HCT116 (cell line): Measurements from ENCODE around the gene CIBAR2. TPM values are rescaled to one million over a fixed set of nuclear protein-coding genes. Genes with fewer than 3 reads are reported as not detected.

Source experiments
- ATAC-seq: fragments of 200-7000 bp; cut with Tn5 transposase; 2 replicates; pipeline ENCODE4 v1.9.1; 2020; ENCODE audit warnings: mild to moderate bottlenecking, moderate library complexity
- BruUV-seq: library from RNA; stranded (reverse); fragments of 400-500 nt; replicated peaks from 2 replicates; lab custom pipeline; 2021; lab: Mats Ljungman, UMichigan
- CTCF ChIA-PET: fragments of 300-600 bp; sonication (Branson Sonifier 250); formaldehyde crosslinking; loops from one replicate; lab custom pipeline; 2021; ENCODE audit warnings: antibody characterized with exemption; lab: Charles Lee
- POLR2A ChIA-PET: fragments of 300-600, 350-600 bp; sonication (Branson Sonifier 250); formaldehyde crosslinking; loops from one replicate; lab custom pipeline; 2021; ENCODE audit warnings: antibody characterized with exemption; lab: Charles Lee
- RAD21 ChIA-PET, 2 experiments: fragments of 300-600 bp; sonication (Branson Sonifier 250); formaldehyde crosslinking; loops; one replicate each; lab custom pipeline; 2023; ENCODE audit warnings: low total read pairs in 2 of 2; ENCODE audit not compliant: uncharacterized antibody in 2 of 2, unreplicated experiment in 2 of 2, low non-redundant PET in 1 of 2; lab: Charles Lee
- DNase-seq: peaks from one replicate; pipeline ENCODE4 v3.0.0-alpha.2; 2010; ENCODE audit warnings: low read depth, low spot score
- H2AFZ ChIP-seq: fragments of 200-600 bp; shearing (Covaris generic), sonication (generic); 2 replicates; pipeline ENCODE4 v1.6.1; 2017; ENCODE audit warnings: low read depth, mixed run types, mixed read lengths, antibody characterized with exemption, low read length; ENCODE audit not compliant: poor library complexity, severe bottlenecking
- H3K27ac ChIP-seq: 2 replicates; pipeline ENCODE4 v1.5.1; 2012; ENCODE audit warnings: low read depth, low read length
- H3K27me3 ChIP-seq: fragments of 200-600 bp; sonication (generic); 2 replicates; pipeline ENCODE4 v1.6.1; 2016; ENCODE audit warnings: mixed run types, low read length, mixed read lengths; ENCODE audit not compliant: insufficient read depth
- H3K36me3 ChIP-seq, 2 experiments: fragments of 200-500 bp in 1 of 2; fragments of 200-600 bp in 1 of 2; sonication (Bioruptor generic) in 1 of 2; sonication (generic) in 1 of 2; 2 replicates each; pipeline versions ENCODE4 v1.5.1 to v1.6.1; 2014 to 2016; ENCODE audit warnings: low read length in 2 of 2, inconsistent platforms in 1 of 2, mixed read lengths in 1 of 2, mixed run types in 1 of 2; ENCODE audit not compliant: insufficient read depth in 2 of 2, control insufficient read depth in 1 of 2
- H3K4me1 ChIP-seq, 2 experiments: fragments of 200-600 bp in 1 of 2; sonication (generic) in 1 of 2; 2 replicates each; pipeline versions ENCODE4 v1.5.1 to v1.6.1; 2012 to 2017; ENCODE audit warnings: low read length in 2 of 2, inconsistent platforms in 1 of 2, mild to moderate bottlenecking in 1 of 2, mixed read lengths in 1 of 2, mixed run types in 1 of 2, moderate library complexity in 1 of 2; ENCODE audit not compliant: insufficient read depth in 2 of 2, control insufficient read depth in 1 of 2
- H3K4me2 ChIP-seq: fragments of 200-600 bp; sonication (generic); 2 replicates; pipeline ENCODE4 v1.6.1; 2017; ENCODE audit warnings: mixed run types, low read length, mixed read lengths
- H3K4me3 ChIP-seq, 2 experiments: fragments of 200-600 bp in 1 of 2; sonication (generic) in 1 of 2; replicated peaks in 1 of 2; 2 replicates each; pipeline ENCODE4 v1.5.1; 2011 to 2016; ENCODE audit warnings: low read length in 2 of 2, control low read depth in 1 of 2, low read depth in 1 of 2, mild to moderate bottlenecking in 1 of 2, mixed read lengths in 1 of 2, mixed run types in 1 of 2
- H3K79me2 ChIP-seq: fragments of 200-600 bp; sonication (generic); 2 replicates; pipeline ENCODE4 v1.6.1; 2017; ENCODE audit warnings: mild to moderate bottlenecking, mixed run types, low read length, moderate library complexity, mixed read lengths; ENCODE audit not compliant: insufficient read depth
- H3K9ac ChIP-seq: fragments of 200-600 bp; sonication (generic); 2 replicates; pipeline ENCODE4 v1.6.1; 2016; ENCODE audit warnings: low read length, mixed read lengths
- H3K9me2 ChIP-seq: fragments of 200-600 bp; sonication (generic), shearing (Covaris generic); 2 replicates; pipeline ENCODE4 v1.6.1; 2017; ENCODE audit warnings: mixed run types, mild to moderate bottlenecking, moderate library complexity; ENCODE audit not compliant: insufficient read depth
- H3K9me3 ChIP-seq, 2 experiments: fragments of 200-500 bp in 1 of 2; fragments of 200-600 bp in 1 of 2; sonication (Bioruptor generic) in 1 of 2; sonication (generic) in 1 of 2; 2 replicates each; pipeline ENCODE4 v1.6.1; 2014 to 2017; ENCODE audit warnings: low read length in 2 of 2, mixed read lengths in 2 of 2, inconsistent platforms in 1 of 2, low read depth in 1 of 2, mild to moderate bottlenecking in 1 of 2, mixed run types in 1 of 2, moderate library complexity in 1 of 2; ENCODE audit not compliant: control insufficient read depth in 1 of 2, insufficient read depth in 1 of 2
- H4K20me1 ChIP-seq: fragments of 200-600 bp; sonication (generic), shearing (Covaris generic); 2 replicates; pipeline ENCODE4 v1.6.1; 2017; ENCODE audit warnings: mixed run types, mild to moderate bottlenecking, moderate library complexity; ENCODE audit not compliant: insufficient read depth
- EGR1 ChIP-seq: IDR thresholded peaks from 2 replicates; pipeline ENCODE4 v1.6.1; 2012; ENCODE audit warnings: low read depth
- ELF1 ChIP-seq: IDR thresholded peaks from 2 replicates; pipeline ENCODE4 v1.6.1; 2012; ENCODE audit warnings: low read depth, borderline replicate concordance
- EZH2 ChIP-seq: fragments of 200-600 bp; sonication (generic); IDR thresholded peaks from 2 replicates; pipeline ENCODE4 v1.6.1; 2017; ENCODE audit warnings: antibody characterized with exemption, mixed run types
- TCF7L2 ChIP-seq: IDR thresholded peaks from 2 replicates; pipeline ENCODE4 v1.7.0; 2011; ENCODE audit warnings: borderline replicate concordance, inconsistent platforms; ENCODE audit not compliant: insufficient read depth, insufficient read length; ENCODE audit errors: extremely low read depth
- intact Hi-C: fragments of 100-400 bp; cut with micrococcal nuclease; formaldehyde crosslinking; loops from 2 replicates; pipeline ENCODE4 v1.10.0; 2022
- total RNA-seq: library from RNA; stranded (reverse); gene quantifications from one replicate; pipeline ENCODE4 v1.2.1, GENCODE V29; 2021; ENCODE audit not compliant: unreplicated experiment

Gene CIBAR2
- total RNA-seq, 1 experiment from 2014 or later, result 0.27 TPM

DNA sequence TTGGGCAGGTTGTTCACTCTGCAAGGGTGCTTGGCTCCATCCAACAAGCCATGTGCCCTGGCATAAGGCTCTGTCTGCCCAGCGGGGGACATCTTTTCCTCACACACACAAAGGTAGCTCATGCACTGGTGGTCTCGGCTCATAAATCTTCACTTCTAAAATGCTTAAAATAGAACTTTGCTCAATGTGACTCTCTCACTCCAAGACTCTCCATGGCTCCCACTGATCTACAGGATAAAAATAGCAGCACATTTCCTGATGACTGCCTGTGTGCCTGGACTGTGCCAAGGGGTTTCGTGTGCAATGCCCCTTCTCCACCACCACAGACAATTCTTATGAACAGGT lies 15.1 kb upstream of the CIBAR2 start:
- peaks cover 17 to 35% of the 10 kb centered on the region in 2 experiments for H3K4me1 ChIP-seq
- no peaks in the 10 kb centered on the region for H3K27me3 ChIP-seq
- BruUV-seq, result no TSS peak
- H3K79me2 ChIP-seq, result no peaks in the 10 kb centered on the region
- H3K4me2 ChIP-seq, result peak overlapping the region; percentile 8; the same call in 1 of the 2 replicates
- H2AFZ ChIP-seq, result no peak overlapping the region
- no peak for ATAC-seq
- no peak overlapping the region for H3K9ac ChIP-seq
- H4K20me1 ChIP-seq, result no peaks in the 10 kb centered on the region
- H3K4me3 ChIP-seq, result no peak overlapping the region
- POLR2A ChIA-PET, result no interaction called here
- CTCF ChIA-PET, result no interaction called here
- intact Hi-C loops, result no loop called here
- no peaks in the 10 kb centered on the region for H3K36me3 ChIP-seq
- H3K9me3 ChIP-seq, result no peaks in the 10 kb centered on the region
- no peak for DNase-seq
- H3K27ac ChIP-seq, result no peak overlapping the region
- H3K9me2 ChIP-seq, result no peaks in the 10 kb centered on the region
- RAD21 ChIA-PET, result no interaction called here
- TF ChIP-seq TCF7L2, result no peak

DNA sequence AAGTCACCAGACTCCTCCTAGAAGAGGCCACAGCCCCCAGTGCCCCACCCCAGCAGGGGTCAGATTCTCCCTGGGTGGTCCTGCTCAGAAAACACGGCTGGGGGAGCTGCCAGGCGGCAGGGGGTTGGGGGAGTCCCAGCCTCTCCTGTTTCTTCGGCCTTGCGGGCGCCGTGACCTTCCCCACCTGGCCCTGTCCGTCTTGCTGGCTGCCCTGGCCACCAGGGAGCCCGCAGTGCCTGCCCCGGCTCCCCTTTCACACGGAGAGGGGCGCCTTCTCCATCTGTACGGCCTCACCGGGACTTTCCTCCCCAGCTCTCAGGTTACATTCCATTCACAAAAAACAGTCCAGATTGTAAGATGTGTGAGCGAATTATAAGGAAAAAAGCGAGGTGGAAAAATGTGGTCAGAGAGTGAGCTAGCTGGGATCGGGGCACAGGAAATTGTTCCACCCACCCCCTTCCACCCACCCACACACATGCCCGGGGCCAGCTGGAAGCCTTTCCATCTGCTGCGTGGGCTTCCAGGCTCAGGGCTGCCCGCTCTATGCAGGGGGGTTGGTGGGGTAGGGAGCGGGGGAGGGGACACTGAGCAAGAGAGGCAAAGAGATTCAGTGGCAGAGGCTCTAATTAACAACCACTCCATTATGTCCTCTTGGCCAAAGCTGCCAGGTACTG lies 14.6 kb upstream of the CIBAR2 start:
- TF ChIP-seq ELF1 (no peak), EGR1 (peak; percentile 63; the same call in 1 of the 2 replicates), EZH2 (no peak)
- TF ChIP-seq, all 23 proteins: peak for 1
- no peak overlapping the region for H3K27ac ChIP-seq
- intact Hi-C loops, result no loop called here
- no peaks in the 10 kb centered on the region for H3K36me3 ChIP-seq
- no peaks in the 10 kb centered on the region for H3K79me2 ChIP-seq
- no peak overlapping the region for H3K9ac ChIP-seq
- POLR2A ChIA-PET, result no interaction called here
- H4K20me1 ChIP-seq, result no peaks in the 10 kb centered on the region
- H2AFZ ChIP-seq, result no peak overlapping the region
- RAD21 ChIA-PET, result no interaction called here
- peaks cover 17 to 35% of the 10 kb centered on the region in 2 experiments for H3K4me1 ChIP-seq
- DNase-seq (no peak), ATAC-seq (no peak)
- no peaks in the 10 kb centered on the region for H3K9me3 ChIP-seq
- BruUV-seq, result no TSS peak
- no peaks in the 10 kb centered on the region for H3K27me3 ChIP-seq
- no peaks in the 10 kb centered on the region for H3K9me2 ChIP-seq
- H3K4me2 ChIP-seq, result peak overlapping the region; percentile 8; the same call in 1 of the 2 replicates
- no peak overlapping the region for H3K4me3 ChIP-seq
- CTCF ChIA-PET, result interaction anchor here (4.3 kb wide), 1 partner anchor 12 kb away, joined by 33 read pairs; no protein-coding TSS in a partner anchor
